ENCODE results near the gene TLNRD1. TPM values are rescaled to one million over a fixed set of nuclear protein-coding genes. Genes with fewer than 3 reads are reported as not detected.

The TLNRD1 gene
- total RNA-seq, 3 donors from 2014 or later (not counting 1 experiment from before 2014, with no cell fraction given): 13.4 to 19.6 (median 17.5) TPM

DNA sequence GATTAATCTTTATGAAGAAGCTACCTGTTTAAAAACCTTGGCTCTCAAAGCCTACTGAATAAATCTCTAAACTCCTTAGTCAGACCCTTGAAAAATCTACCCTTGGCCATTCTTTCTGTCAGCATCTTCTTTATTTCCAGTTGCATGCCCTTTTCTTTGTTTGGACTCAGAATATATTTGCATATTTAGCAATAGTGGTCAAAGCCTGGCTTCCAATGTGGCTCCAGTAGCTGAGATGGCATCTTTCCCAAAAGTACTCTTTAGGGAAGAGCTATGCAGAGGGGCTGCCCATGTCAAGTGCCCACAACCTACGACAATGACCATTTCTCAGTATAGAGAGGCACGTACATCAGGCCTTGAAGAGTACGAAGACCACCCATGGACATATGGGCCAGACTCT is 47.2 kb downstream of the TLNRD1 start:
- H3K9me3 ChIP-seq (ENCODE audit: control insufficient read depth, insufficient read depth, low read length): no peaks in the 10 kb centered on the region
- no peak for TF ChIP-seq CTCF (IDR thresholded peaks at IDR 0.05)
- Mint-ChIP-seq H3K36me3 (no peaks in the 10 kb centered on the region), H3K4me1 (no peaks in the 10 kb centered on the region), H3K4me3 (no peak overlapping the region), H3K27ac (no peak overlapping the region), H3K9me3 (no peaks in the 10 kb centered on the region), H3K27me3 (ENCODE audit: low read depth in 2 of 2) (peaks cover 0 to under 1% of the 10 kb centered on the region in 2 donors)
- H3K27me3 ChIP-seq (ENCODE audit: control insufficient read depth, insufficient read depth, low read length): no peaks in the 10 kb centered on the region
- WGBS (ENCODE audit: insufficient coverage): 97% methylated on average over 3 of the region's 3 CpGs
- no peaks in the 10 kb centered on the region for H3K4me1 ChIP-seq (ENCODE audit: control insufficient read depth, insufficient read depth, low read length)
- DNase-seq: no peak
- no peak overlapping the region for H3K4me3 ChIP-seq (ENCODE audit: low read length)
- no peak overlapping the region for H3K27ac ChIP-seq (ENCODE audit: low read length)
- no peaks in the 10 kb centered on the region for H3K36me3 ChIP-seq (ENCODE audit: control insufficient read depth, insufficient read depth, low read length)
- no peak for ATAC-seq
- intact Hi-C loops (cut with micrococcal nuclease): no loop called here

DNA sequence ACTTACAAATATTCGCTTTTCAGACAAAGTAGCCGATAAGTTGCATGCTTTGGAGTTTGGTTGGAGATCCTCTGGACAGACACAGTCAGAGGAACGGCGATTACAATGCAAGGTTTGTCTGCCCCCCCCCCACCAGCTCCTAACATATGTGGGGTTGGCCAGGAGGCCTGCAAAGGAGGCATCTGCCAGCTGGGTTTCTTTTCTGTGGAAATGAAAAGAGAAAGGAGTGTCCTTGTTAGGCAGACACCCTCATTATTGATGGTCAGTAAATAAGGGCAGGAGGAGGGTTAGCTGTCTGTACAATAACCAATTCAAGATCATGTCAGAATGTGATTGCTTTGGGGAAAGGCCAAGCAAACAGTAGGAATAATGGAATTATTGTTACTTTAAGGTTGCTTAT is 49.1 kb downstream of the TLNRD1 start:
- Mint-ChIP-seq H3K4me1 (no peaks in the 10 kb centered on the region), H3K27me3 (ENCODE audit: low read depth in 2 of 2) (peaks cover 9 to 10% of the 10 kb centered on the region in 2 donors), H3K9me3 (no peaks in the 10 kb centered on the region), H3K27ac (no peak overlapping the region), H3K4me3 (no peak overlapping the region), H3K36me3 (no peaks in the 10 kb centered on the region)
- no peak for TF ChIP-seq CTCF (IDR thresholded peaks at IDR 0.05)
- ATAC-seq (no peak), DNase-seq (no peak)
- intact Hi-C loops (cut with micrococcal nuclease): no loop called here
- 94% methylated on average over 4 of the region's 4 CpGs for WGBS (ENCODE audit: insufficient coverage)
- no peaks in the 10 kb centered on the region for H3K36me3 ChIP-seq (ENCODE audit: control insufficient read depth, insufficient read depth, low read length)
- no peaks in the 10 kb centered on the region for H3K4me1 ChIP-seq (ENCODE audit: control insufficient read depth, insufficient read depth, low read length)
- no peak overlapping the region for H3K27ac ChIP-seq (ENCODE audit: low read length)
- no peaks in the 10 kb centered on the region for H3K27me3 ChIP-seq (ENCODE audit: control insufficient read depth, insufficient read depth, low read length)
- H3K9me3 ChIP-seq (ENCODE audit: control insufficient read depth, insufficient read depth, low read length): no peaks in the 10 kb centered on the region
- no peak overlapping the region for H3K4me3 ChIP-seq (ENCODE audit: low read length)

DNA sequence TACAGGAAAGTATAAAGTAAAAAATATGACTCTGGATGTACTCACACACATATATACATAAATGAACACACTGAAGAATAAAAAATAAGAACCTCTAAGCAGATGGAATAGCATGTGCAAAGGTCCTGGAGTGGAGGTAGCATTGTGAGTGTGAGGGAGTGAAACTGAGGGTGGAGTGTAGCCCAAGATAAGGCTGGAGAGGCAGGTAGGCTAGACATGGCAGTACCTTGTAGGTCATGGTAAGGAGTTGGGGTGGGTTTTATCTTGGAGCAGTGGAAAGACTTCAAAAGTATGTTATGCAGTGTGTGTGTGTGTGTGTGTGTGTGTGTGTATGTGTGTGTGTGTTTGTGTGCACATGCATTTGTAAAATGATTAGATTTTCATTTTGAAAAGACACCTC is 49.5 kb downstream of the TLNRD1 start:
- H3K36me3 Mint-ChIP-seq: no peaks in the 10 kb centered on the region
- no peaks in the 10 kb centered on the region for H3K4me1 ChIP-seq (ENCODE audit: control insufficient read depth, insufficient read depth, low read length)
- intact Hi-C loops (cut with micrococcal nuclease): no loop called here
- no peak overlapping the region for H3K4me3 Mint-ChIP-seq
- H3K4me1 Mint-ChIP-seq: no peaks in the 10 kb centered on the region
- peaks cover 9 to 10% of the 10 kb centered on the region in 2 donors for H3K27me3 Mint-ChIP-seq (ENCODE audit: low read depth in 2 of 2)
- H3K4me3 ChIP-seq (ENCODE audit: low read length): no peak overlapping the region
- TF ChIP-seq CTCF (IDR thresholded peaks at IDR 0.05): no peak
- H3K27ac Mint-ChIP-seq: no peak overlapping the region
- ATAC-seq: no peak
- DNase-seq: no peak
- no peaks in the 10 kb centered on the region for H3K27me3 ChIP-seq (ENCODE audit: control insufficient read depth, insufficient read depth, low read length)
- no peaks in the 10 kb centered on the region for H3K9me3 ChIP-seq (ENCODE audit: control insufficient read depth, insufficient read depth, low read length)
- H3K9me3 Mint-ChIP-seq: no peaks in the 10 kb centered on the region
- H3K36me3 ChIP-seq (ENCODE audit: control insufficient read depth, insufficient read depth, low read length): no peaks in the 10 kb centered on the region
- H3K27ac ChIP-seq (ENCODE audit: low read length): no peak overlapping the region

GRCh38 chr15:81050805-81051204 is 50.1 kb downstream of the TLNRD1 start:
- H3K4me1 Mint-ChIP-seq: no peaks in the 10 kb centered on the region
- DNase-seq: no peak
- no peaks in the 10 kb centered on the region for H3K4me1 ChIP-seq (ENCODE audit: control insufficient read depth, insufficient read depth, low read length)
- H3K27me3 Mint-ChIP-seq (ENCODE audit: low read depth in 2 of 2): peaks cover 9 to 10% of the 10 kb centered on the region in 2 donors
- WGBS (ENCODE audit: insufficient coverage): 76% methylated on average over 4 of the region's 4 CpGs
- no peaks in the 10 kb centered on the region for H3K36me3 Mint-ChIP-seq
- TF ChIP-seq CTCF (IDR thresholded peaks at IDR 0.05): no peak
- H3K36me3 ChIP-seq (ENCODE audit: control insufficient read depth, insufficient read depth, low read length): no peaks in the 10 kb centered on the region
- intact Hi-C loops (cut with micrococcal nuclease): no loop called here
- no peaks in the 10 kb centered on the region for H3K9me3 Mint-ChIP-seq
- H3K27ac ChIP-seq (ENCODE audit: low read length): no peak overlapping the region
- H3K4me3 Mint-ChIP-seq: no peak overlapping the region
- H3K27ac Mint-ChIP-seq: no peak overlapping the region
- no peak overlapping the region for H3K4me3 ChIP-seq (ENCODE audit: low read length)
- no peak for ATAC-seq
- no peaks in the 10 kb centered on the region for H3K27me3 ChIP-seq (ENCODE audit: control insufficient read depth, insufficient read depth, low read length)
- H3K9me3 ChIP-seq (ENCODE audit: control insufficient read depth, insufficient read depth, low read length): no peaks in the 10 kb centered on the region
